Measurements from ENCODE around the gene HSBP1. TPM values are rescaled to one million over a fixed set of nuclear protein-coding genes. Genes with fewer than 3 reads are reported as not detected.

HSBP1 gene
- total RNA-seq, 2 experiments from 2014 or later, result 86.9 to 88.1 TPM

Other genes starting within 250 kb of the HSBP1 start
- 1 to 10 TPM; 3.6 TPM for gene MLYCD, start 91.1 kb downstream of the HSBP1 start, total RNA-seq
- gene OSGIN1, start 145.3 kb downstream of the HSBP1 start, total RNA-seq, result under 1 TPM; 0.65 to 0.71 TPM
- not detected for gene NECAB2, start 160.3 kb downstream of the HSBP1 start, total RNA-seq
- not detected for gene SLC38A8, start 234.8 kb downstream of the HSBP1 start, total RNA-seq